ENCODE data around the gene THAP2.

THAP2 gene

DNA sequence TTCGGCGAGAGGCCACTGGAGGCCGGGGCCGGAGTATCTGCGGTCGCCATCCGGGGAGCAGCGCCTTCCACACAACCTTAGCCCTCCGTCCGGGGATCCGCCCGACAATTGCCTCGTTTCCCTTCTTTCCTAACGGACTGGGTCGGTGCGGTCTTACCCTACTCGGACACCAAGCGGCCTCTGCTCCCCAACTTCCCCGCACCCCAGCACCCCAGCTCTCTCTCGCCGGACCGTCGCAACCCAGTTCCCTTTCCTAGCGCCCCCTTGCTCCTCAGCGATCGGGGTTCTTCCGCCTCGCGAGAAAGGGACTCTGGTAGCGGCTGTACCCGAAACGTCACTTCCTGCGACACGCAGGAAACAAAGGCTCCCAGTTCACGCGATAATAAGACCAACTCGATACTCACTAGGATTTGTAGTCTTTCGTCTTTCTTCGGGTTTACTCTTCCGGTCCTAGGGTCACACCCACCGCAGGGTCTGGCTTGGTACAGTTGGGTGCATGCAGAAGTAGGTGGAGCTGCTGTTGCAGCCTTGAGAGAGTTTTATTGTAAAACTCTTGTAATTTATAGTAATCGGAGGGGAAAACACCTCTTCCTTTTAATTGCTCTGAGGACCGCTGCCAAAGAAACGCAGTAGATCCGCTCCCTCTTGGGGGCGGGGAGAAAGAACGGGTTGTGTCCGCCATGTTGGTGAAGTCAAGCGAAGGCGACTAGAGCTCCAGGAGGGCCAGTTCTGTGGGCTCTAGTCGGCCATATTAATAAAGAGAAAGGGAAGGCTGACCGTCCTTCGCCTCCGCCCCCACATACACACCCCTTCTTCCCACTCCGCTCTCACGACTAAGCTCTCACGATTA is at the start of gene THAP2, which contains the start of gene ZFC3H1:
Gene THAP2 (plus strand): TSS at position 741 of the 850 bp plus-strand sequence. CDS start 209 bp downstream, outside the sequence.
Gene ZFC3H1 (minus strand): TSS at position 288 of the 850 bp plus-strand sequence. CDS start 238 bp downstream, at position 50.
- peak; percentile 97 for DNase-seq

DNA sequence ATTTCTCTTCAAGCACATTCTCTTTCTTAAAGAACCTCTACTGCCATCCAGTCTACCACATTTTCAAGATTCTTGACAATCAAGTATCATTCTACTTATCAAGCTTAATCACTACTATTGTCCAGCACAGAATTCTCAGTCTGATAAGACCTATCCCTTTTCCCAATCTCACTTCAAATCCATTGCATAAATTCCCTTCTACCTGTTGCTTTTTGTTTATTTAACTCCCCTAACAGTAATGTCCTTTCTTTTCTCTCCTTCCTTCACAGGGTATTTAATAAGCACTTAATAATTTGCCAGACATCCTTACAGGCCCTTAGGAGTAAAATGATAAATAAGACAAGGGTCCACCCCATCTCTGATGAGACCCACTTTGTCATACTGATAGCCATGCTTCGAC is 42.2 kb upstream of the THAP2 start:
- DNase-seq: no peak

DNA sequence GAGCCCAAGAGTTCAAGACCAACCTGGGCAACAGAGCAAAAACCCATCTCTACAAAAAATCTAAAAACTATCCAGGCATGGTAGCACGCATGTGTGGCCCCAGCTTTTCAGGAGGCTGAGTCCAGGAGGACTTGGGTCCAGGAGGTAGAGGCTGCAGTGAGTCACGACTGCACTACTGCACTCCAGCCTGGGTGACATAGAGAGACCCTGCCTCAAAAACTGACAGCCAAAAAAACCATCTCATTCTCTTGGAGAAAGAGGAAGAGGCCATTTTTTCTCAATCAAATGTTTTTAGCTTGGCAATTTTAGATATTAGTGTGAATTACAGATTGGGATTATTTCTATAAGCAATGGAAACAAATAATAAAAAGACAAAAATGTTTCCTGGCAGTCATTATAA is 38.6 kb upstream of the THAP2 start:
- DNase-seq: no peak

DNA sequence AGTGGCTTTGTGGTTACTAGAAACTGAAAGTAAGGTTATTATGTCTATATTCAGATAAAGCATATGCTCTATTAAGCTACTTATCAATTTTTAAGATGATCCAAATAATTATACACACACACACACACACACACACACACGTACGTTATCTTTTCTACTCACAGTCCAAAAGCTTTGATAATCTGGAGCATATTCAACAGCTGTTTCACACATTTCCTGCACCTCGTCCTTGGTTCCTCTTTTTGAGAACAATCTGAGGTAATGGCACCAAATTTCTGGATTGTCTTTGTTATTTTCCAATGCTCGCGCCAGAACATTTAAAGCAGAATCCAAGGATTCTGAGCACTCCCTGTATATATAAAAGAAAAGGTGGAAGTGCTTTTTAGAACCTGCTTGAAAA is 38.0 kb upstream of the THAP2 start:
- DNase-seq: peak in 1 of 2 donors; percentile 4

DNA sequence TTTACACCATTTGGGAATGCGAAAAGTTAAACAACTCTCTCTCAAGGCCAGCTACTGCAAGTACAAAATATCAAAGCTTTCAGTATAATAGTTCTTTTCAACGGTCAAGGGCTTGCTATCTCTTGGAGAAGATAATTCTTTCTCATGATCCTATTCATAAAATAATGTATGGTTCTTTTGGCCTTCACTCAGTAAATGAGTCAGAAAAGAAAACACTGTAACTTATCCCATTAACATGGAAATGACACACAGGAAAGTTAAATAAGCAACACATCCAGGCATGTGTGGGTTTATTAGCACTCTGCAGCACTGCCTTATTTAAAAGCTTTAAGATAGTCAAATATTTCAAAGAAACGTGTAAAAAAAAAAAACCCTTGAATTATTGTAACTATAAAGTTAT is 37.3 kb upstream of the THAP2 start:
- no peak for DNase-seq

DNA sequence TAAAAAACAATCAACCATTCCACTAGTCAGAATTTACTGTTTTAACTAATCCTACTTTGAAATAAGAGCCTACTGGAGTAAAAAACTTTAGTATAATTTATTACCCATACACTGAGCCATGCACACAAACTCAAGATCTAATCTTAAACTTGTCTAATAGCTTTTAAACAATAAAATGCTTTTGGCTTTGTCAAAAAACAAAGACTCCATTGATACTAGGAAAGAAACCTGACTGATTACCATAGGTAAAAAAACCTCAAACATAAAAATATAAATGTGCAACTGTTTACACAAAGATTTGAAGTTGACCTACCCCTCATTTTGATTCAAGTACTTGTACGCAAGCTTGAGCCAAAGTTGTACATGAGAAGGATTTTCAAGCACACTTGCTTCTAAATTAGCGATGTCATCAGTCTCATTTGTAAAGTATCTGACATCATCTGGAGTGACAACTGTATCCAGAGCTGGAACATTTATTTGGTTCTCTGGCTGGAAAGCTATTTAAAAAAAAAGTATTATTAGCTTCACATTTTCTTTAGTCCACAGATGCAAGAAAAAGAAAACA is 36.6 kb upstream of the THAP2 start:
- no peak for DNase-seq

DNA sequence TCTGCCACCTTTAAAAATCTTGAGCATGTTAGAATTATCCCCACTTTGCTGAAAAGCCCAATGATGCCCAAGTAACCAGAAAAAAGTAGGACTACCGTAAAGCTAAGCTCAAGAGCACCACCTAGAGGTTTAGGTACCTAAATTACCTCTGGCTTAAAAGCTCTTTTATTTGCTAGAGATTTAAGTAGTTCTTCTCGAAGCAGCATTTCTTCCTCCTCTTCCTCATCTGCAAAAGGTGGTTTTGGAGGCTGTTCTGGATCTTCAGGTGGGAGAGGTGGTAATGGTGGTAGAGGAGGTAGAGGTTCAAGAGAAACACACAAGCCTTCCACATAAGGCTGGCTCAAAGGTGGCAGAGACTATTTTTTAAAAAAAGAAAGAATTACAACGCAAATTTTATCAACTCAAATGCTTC is 27.4 kb upstream of the THAP2 start:
- DNase-seq: peak in 1 of 2 donors; percentile 66

DNA sequence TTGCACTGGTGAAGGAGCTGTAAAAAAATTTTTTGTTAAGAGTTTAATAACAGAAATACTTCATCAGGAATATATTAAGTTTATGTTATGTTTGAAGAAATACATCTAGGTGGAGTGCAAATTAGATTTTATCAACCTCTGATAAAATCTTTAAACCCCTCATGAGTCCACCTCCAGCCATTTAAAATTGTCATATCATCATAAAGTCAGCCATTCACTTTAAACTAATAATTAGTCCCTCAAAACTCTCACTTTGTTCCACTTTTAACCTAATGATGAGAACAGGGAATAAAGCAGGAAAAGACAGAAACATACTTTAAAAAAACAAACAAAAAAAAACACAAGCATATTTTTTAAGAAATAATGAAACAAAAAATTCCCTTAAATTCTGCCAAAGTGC is 25.6 kb upstream of the THAP2 start:
- DNase-seq: no peak

DNA sequence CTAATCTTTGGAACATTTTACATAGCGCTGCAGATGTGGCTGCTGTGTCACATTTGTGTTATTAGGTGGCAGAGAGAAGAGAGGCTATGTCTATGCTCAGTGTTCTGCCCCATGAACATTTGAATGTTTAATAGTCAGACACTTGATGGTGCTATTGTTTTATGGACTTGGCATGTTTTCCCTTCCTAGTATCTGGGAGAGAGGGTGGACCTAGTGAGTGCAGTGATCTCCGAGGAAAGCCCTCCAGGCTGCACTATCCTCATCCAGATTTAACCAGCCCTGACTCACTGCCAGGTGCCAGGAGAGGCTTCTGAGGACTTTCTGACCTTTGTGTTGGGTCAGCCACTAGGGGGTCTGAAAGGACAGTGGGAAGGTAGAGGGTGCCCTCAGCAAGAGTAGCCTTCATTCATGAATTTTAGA is 24.8 kb upstream of the THAP2 start:
- no peak for DNase-seq

DNA sequence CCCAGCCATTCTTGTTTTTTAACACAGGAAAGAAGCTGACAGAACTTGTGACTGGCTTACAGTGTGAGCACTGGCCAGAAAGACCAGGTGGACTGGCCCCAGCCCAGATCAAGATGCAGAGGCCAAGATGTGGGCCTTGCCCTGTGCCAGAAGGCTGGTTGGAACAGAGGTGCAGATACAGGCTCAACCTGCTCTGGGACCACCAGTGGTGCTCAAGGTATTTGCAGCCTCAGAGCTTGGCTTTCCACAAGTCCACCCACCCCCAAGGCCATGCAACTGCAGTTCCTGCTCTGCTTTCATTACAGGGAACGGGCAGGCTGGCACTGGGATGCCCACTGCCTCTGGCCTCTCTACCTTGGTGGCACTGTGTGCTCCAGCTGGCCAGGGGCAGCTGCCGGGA is 23.8 kb upstream of the THAP2 start:
- DNase-seq: no peak

DNA sequence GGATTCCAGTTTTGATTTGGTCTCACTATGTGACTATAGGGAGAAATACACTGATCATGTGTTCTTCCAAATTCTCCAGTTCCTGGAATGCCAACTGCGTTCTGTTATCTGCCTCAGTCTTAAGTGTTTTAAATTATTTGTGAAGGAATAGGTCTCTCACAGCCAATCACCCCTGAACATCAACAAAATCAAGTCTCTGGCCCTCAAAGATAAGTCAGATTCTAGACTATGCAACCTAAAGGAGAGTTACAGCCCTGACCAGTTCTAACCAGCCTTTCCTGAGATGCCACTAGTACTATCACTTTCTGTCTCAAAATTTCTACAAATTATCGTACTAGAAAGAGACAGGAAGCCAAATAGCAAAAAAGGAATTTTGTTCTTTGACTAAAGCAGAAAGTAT is 22.7 kb upstream of the THAP2 start:
- no peak for DNase-seq

DNA sequence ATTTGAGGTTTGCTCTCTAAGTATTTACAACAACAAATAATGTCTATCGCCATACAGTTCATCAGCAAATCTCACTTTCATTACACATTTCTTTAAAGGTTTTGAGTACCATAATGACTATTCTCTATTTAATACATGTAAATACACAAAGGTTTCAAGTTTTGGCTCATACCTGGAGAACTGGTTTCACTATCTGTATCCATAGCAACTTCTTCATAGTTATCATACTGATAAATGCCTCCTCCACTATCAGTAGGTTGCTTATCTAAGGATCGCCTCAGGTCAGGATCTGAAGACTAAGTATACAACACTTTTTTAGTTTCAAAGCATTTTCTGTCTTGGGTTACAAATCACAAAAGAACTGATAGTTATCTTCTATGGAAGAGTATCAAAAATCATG is 21.8 kb upstream of the THAP2 start:
- no peak for DNase-seq

DNA sequence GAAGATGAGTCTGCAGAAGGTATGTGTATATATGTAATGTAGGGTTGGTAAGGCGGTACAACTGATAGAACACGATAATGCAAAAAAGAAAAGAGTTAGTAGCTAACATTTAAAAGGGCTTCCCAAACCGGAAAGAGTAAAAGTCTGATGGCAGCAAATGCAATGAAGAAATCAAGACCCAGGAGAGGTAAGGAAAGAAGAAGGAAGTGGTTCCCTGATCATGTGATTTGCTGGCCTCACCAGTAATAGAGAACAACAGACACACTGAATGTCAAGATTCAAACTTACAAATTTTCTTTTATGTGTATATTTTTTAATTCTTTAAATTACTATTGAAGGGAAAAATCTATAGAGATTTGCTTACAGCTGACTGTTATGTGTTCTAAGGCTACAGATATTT is 18.8 kb upstream of the THAP2 start:
- DNase-seq: no peak

DNA sequence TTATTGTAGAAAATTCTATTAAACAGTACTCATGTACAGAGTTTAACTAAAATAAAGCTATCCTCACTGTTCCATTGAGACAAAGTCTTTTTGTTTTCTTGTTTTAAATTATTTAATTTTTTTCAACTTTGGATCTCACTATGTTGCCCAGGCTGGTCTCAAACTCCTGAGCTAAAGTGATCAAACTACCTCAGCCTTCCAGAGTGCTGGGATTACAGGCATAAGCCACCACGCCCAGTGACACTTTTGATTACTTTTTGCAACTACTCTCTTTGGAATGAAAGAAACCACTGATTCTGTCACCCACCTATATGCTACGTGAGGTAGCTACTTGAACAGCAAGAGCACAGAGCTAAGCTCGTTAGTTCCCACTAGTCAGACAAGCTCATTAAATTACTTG is 17.6 kb upstream of the THAP2 start:
- no peak for DNase-seq

DNA sequence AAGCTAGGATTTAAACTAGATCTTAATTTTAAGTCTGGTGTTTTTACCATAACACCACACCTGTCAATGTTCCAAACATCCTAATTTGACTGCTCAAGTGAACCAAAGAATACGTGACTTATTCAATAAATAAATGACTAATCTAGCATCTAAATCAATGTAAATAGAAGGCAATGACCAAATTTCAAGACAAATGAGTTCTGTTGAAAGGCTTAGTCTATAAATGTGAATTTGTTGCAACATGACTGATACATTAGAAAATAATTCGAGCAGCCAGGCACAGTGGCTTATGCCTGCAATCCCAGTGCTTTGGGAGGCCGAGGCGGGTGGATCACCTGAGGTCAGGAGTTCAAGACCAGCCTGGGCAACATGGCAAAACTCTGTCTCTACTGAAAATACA is 15.6 kb upstream of the THAP2 start:
- no peak for DNase-seq

DNA sequence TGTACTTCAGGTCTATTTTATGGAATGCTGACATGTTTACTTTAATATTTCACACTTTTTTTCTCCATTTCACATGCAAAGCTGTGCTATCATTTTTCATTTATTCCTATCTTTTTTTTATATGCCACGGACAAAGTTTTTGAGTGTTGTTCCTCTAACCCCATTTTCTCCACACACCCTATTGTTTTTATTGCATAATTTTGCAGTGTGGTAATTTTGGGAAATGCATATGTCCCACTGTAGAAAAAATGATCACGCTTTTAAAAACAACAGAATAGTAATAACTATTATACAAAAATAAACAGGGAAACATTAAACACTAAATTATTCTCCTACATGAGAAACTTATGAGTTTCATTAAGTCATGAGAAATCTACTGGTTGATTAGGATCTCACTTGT is 14.7 kb upstream of the THAP2 start:
- DNase-seq: no peak

DNA sequence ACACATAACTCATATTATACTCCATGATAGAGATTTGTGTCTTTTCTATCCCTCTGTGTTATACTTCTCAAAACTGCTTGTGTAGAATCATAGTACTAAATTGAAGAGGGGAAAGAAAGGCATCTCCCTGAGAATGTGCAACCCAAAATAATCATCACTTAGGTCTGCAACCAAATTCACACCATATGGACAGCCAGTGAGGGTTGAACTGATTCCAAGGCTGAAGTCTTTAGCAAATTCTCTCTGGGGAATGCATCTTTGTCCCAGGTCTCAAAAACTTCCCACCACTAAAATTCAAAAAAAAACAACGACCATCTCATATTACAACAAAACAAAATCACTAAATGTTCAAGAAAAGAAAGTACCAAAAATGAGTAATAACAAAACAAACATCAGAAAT is 11.4 kb upstream of the THAP2 start:
- no peak for DNase-seq

DNA sequence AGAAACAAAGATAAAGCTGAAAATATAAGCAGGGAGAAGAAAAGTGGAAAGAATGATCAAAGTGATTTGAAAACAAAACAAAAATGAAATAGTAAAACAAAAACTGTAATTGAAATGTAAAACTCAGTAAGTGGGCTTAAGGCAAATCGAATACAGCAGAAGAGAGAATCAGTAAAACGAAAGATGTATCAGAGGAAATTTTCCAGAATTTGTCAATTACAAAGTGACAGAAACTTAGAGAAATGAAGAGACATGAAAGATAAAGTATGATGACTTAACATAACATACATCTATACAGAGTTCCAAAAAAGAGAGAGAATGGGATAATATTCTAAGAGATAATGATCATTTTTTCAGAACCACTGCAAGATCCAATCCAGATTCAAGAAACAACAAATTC is 11.0 kb upstream of the THAP2 start:
- no peak for DNase-seq

DNA sequence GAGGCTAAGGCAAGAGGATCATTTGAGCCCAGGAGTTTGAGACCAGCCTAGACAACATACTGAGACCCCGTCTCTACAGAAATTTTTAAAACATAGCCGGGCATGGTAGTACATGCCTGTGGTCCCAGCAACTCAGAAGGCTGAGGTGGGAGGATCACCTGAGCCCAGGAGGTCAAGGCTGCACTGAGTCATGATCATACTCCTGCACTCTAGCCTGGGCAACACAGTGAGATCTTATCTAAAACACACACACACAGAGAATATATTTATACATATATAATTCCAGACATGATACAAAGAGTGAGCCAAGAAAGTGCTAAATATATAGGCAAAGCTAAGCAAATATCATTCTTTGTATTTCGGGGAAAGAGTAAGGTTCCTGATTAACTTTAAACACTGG is 9.9 kb upstream of the THAP2 start:
- DNase-seq: no peak

DNA sequence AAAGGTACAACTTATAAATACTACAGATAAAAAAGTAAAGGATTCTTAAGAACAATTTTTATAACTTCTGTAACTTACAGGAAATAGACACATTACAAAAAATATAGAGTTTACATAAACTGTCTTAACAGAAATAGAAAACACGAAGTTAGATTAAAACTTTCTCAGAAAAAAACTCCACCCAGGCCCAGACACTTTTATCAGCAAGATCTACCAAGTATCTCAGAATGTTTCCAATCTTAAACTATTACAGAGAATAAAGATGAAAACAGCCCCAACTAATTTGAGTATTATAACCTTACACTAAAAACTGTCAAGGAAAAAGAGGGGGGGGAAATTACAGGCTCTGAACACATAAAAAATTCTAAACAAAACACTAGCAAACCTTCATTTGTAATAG is 8.6 kb upstream of the THAP2 start:
- peak in 1 of 2 donors; percentile 40 for DNase-seq

DNA sequence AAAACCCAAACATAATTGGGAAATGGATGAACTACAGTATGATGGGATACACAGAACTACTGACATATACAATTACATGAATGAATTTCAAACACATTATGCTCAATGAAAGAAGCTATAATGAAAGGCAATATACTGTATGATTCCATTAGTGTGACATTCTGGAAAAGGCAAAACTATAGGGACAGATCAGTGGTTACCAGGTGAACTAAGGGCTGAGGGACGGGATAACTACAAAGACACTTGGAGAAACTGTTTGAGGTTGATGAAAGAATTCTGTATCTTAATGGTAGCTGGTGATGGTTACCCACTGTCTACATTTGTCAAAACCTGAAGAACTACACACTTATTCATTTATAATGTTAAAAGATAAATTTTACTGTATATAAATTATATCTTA is 8.2 kb upstream of the THAP2 start:
- no peak for DNase-seq

DNA sequence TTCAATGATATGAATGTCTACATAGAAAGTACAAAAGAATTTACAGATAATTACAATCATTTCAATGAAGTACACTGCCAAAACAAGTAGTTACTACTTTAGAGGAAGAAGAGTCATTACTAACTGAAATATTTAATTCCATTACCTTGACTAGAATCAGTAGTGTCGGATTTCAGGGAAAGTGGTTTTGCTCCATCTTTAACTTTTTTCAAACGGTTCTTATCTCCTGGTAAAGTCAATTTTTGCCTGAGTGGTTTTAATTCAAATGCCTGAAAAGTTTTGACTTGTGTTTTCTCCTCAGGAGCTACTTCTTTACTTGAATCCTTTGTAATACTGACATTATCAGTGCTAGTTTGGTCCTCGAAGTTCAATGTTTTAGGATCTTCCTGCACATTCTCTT is 7.4 kb upstream of the THAP2 start:
- DNase-seq: no peak

DNA sequence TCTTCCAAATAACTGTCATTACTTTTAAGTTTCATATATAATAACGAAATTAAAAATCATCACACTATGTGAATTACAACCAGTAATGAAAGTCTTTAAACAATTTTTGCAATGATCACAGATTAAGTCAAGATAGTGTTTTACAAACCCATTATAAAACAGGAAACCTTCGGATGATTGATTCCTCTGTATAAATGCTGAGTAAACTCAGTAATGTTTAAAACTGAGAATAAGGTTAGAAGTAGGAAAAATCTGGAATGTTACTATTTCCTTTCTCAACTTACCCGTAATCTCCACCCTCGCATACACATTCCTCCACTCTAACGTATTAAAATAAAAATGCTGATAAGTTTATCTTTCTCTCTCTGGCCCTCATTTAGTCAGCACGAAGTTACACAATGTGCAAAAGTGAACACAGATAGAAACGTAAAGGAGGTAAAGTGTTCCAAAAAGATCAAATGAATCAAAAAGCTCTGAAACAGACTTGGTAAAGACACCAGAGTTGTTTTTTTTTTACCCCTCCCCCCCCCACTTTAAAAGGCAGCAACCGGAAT is 2.0 kb upstream of the THAP2 start:
- no peak for DNase-seq

DNA sequence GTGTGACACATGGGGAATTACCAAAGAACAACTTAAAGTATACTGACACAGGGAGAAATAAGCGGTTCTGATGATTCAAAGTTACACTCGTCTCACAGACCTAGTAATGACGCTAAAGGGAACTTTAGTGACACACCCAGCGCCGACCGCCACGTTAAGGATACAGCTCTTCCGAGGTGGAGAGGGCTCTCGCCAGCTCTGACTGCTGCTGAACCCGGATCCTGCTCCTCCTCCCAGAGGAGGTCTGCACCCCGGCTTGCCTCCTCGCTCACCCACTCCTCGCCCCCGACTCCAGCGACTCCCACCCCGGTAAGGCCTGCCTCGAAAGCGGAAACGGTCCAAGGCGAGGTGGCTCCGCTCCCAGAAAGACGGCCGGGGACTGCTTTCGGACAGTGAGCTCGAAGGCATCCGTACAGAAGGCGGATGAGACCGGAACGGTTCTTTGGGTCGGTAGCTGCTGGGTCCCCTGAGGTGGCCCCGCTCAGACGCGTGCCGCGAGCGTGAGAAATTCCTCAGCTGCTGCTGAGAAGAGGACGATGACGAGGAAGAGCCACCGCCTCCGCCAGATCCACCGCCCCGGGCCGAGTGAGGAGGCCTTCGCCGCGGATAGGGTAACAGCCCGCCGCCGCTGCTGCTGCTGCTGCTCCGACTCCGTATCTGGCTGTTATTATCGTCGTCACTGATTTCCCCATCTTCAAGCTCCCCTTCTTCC is 1.1 kb upstream of the THAP2 start:
- DNase-seq: peak; percentile 78 to 82
